Suprapubic skin (tissue), 4 donors: ENCODE results near the gene MXD3. TPM values are rescaled to one million over a fixed set of nuclear protein-coding genes. Genes with fewer than 3 reads are reported as not detected.
"Not testable (repeated sequence)": the region's sequence is repeated elsewhere in the genome, so short reads cannot be mapped to it uniquely, and the experiment has no call there.

Experiments used
- DNase-seq, 2 donors: peaks; one replicate each; pipeline ENCODE4 v3.0.0-alpha.2; 2019; ENCODE audit warnings: low spot score in 2 of 2
- H3K27ac ChIP-seq: fragments of 200-600 bp; sonication (generic); one replicate; pipeline ENCODE4 v1.5.1; 2019
- H3K27me3 ChIP-seq: fragments of 200-600 bp; sonication (generic); one replicate; pipeline ENCODE4 v1.5.1; 2019
- H3K36me3 ChIP-seq: fragments of 200-600 bp; sonication (generic); one replicate; pipeline ENCODE4 v1.5.1; 2019
- H3K4me1 ChIP-seq: fragments of 200-600 bp; sonication (generic); one replicate; pipeline ENCODE4 v1.5.1; 2019
- H3K4me3 ChIP-seq: fragments of 200-600 bp; sonication (generic); one replicate; pipeline ENCODE4 v1.5.1; 2019; ENCODE audit warnings: mild to moderate bottlenecking
- H3K9me3 ChIP-seq: fragments of 200-600 bp; sonication (generic); one replicate; pipeline ENCODE4 v1.5.1; 2019
- EP300 ChIP-seq: sonication (generic); formaldehyde crosslinking; IDR thresholded peaks from one replicate; pipeline ENCODE4 v1.6.1; 2017; ENCODE audit warnings: antibody characterized with exemption
- POLR2A ChIP-seq, 2 donors: fragments of 450-650 bp; IDR thresholded peaks; one replicate each; pipeline ENCODE4 v1.6.1; 2017; ENCODE audit warnings: antibody characterized with exemption in 2 of 2, mild to moderate bottlenecking in 2 of 2, moderate library complexity in 2 of 2
- POLR2AphosphoS5 ChIP-seq, 3 donors: sonication (generic); formaldehyde crosslinking; IDR thresholded peaks; one replicate each; pipeline ENCODE4 v1.6.1; 2017; ENCODE audit warnings: antibody characterized with exemption in 3 of 3
- WGBS: methylation state at CpG from one replicate; pipeline ENCODE4 v1.1.5; 2018; 5-methylcytosine and 5-hydroxymethylcytosine counted together
- total RNA-seq, 4 donors: library from RNA; depleted of rRNA; stranded (reverse); fragments of >200 nt; gene quantifications; one replicate each; pipeline ENCODE4 v1.1.0, GENCODE V29; 2016
- TF ChIP-seq, protein P1 (sequence below), 2 donors: fragments of 200-600 bp in 1 of 2; fragments of 450-650 bp in 1 of 2; sonication (generic) in 1 of 2; IDR thresholded peaks; one replicate each; pipeline ENCODE4 v1.5.1; 2016 to 2019; ENCODE audit warnings: antibody characterized with exemption in 2 of 2, mild to moderate bottlenecking in 1 of 2, moderate library complexity in 1 of 2

The MXD3 gene
- total RNA-seq, 4 donors from 2014 or later = 8.7 to 30.3 (median 11.7) TPM

DNA sequence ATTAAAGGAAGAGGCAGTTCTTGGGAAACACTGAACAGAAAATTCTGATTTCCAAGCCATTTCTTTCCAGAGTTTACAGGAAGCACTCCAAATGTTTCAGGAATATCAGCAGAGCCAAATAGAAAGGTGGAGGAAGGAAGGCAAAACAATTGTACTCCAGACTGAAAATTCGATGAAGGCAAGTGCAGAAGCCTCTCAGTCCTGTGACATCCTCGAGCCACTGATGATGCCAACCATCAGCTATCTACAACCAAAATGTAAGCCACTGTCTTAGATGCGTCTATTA lies 37.6 kb upstream of the MXD3 start:
- Histone ChIP-seq H3K4me1 (peaks cover 32% of the 10 kb centered on the region), H3K27me3 (no peaks in the 10 kb centered on the region), H3K36me3 (peaks cover 14% of the 10 kb centered on the region), H3K4me3 (no peak overlapping the region), H3K9me3 (no peaks in the 10 kb centered on the region), H3K27ac (no peak overlapping the region)
- TF ChIP-seq POLR2A (IDR thresholded peaks at IDR 0.05) (no peak), EP300 (no peak), POLR2AphosphoS5 (IDR thresholded peaks at IDR 0.05) (no peak)
- TF ChIP-seq, protein P1, sequence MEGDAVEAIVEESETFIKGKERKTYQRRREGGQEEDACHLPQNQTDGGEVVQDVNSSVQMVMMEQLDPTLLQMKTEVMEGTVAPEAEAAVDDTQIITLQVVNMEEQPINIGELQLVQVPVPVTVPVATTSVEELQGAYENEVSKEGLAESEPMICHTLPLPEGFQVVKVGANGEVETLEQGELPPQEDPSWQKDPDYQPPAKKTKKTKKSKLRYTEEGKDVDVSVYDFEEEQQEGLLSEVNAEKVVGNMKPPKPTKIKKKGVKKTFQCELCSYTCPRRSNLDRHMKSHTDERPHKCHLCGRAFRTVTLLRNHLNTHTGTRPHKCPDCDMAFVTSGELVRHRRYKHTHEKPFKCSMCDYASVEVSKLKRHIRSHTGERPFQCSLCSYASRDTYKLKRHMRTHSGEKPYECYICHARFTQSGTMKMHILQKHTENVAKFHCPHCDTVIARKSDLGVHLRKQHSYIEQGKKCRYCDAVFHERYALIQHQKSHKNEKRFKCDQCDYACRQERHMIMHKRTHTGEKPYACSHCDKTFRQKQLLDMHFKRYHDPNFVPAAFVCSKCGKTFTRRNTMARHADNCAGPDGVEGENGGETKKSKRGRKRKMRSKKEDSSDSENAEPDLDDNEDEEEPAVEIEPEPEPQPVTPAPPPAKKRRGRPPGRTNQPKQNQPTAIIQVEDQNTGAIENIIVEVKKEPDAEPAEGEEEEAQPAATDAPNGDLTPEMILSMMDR (IDR thresholded peaks at IDR 0.05) = no peak
- WGBS = 64% methylated on average over 3 of the region's 3 CpGs
- no peak for DNase-seq

DNA sequence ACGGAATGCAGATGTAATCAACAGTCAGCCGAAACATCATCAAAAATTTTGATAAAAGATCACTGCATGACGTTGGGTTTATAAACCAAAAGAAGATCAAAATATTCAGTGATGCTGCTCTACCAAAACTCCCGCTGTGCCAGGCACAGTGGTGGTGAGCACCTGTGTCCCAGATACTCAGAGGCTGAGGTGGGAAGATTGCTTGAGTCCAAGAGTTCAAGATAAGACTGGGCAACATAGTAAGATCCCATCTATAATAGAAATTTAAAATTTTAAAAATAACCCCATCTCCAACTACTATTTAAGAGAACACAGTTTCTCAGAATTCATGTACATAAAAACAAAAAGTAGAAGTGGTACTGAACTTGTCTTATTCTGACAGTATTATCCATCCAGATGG lies 36.0 kb upstream of the MXD3 start:
- Histone ChIP-seq H3K4me3 (no peak overlapping the region), H3K27ac (no peak overlapping the region), H3K36me3 (peaks cover 25% of the 10 kb centered on the region), H3K27me3 (no peaks in the 10 kb centered on the region), H3K9me3 (no peaks in the 10 kb centered on the region), H3K4me1 (peaks cover 32% of the 10 kb centered on the region)
- 85% methylated on average over 4 of the region's 4 CpGs for WGBS
- DNase-seq = no peak
- TF ChIP-seq POLR2A (IDR thresholded peaks at IDR 0.05) (no peak), POLR2AphosphoS5 (IDR thresholded peaks at IDR 0.05) (no peak), EP300 (no peak)
- TF ChIP-seq, protein P1 (IDR thresholded peaks at IDR 0.05) = no peak

- no peak for DNase-seq
- H3K9me3 ChIP-seq = no peaks in the 10 kb centered on the region
- peaks cover 28% of the 10 kb centered on the region for H3K4me1 ChIP-seq
- TF ChIP-seq, protein P1 (IDR thresholded peaks at IDR 0.05) = no peak
- TF ChIP-seq EP300 (no peak), POLR2AphosphoS5 (IDR thresholded peaks at IDR 0.05) (no peak), POLR2A (IDR thresholded peaks at IDR 0.05) (no peak)
- H3K36me3 ChIP-seq = peaks cover 31% of the 10 kb centered on the region
- H3K27ac ChIP-seq = no peak overlapping the region
- no peaks in the 10 kb centered on the region for H3K27me3 ChIP-seq
- H3K4me3 ChIP-seq = no peak overlapping the region
- WGBS = 77% methylated on average over 4 of the region's 4 CpGs
These were observed 35.1 kb upstream of the MXD3 start for GRCh38 chr5:177346820-177347219.

GRCh38 chr5:177344891-177345290 lies 33.2 kb upstream of the MXD3 start:
- Histone ChIP-seq H3K36me3 (peaks cover 41% of the 10 kb centered on the region), H3K27me3 (no peaks in the 10 kb centered on the region), H3K4me3 (no peak overlapping the region), H3K27ac (no peak overlapping the region), H3K9me3 (no peaks in the 10 kb centered on the region), H3K4me1 (peaks cover 14% of the 10 kb centered on the region)
- DNase-seq = no peak
- TF ChIP-seq EP300 (no peak), POLR2AphosphoS5 (IDR thresholded peaks at IDR 0.05) (no peak), POLR2A (IDR thresholded peaks at IDR 0.05) (no peak)
- TF ChIP-seq, protein P1 (IDR thresholded peaks at IDR 0.05) = no peak
- WGBS = 94% methylated on average over 6 of the region's 6 CpGs

GRCh38 chr5:177343777-177344176 lies 32.1 kb upstream of the MXD3 start:
- 92% methylated on average over 6 of the region's 6 CpGs for WGBS
- H3K27me3 ChIP-seq = no peaks in the 10 kb centered on the region
- no peaks in the 10 kb centered on the region for H3K9me3 ChIP-seq
- H3K4me1 ChIP-seq = peaks cover 3% of the 10 kb centered on the region
- TF ChIP-seq POLR2A (IDR thresholded peaks at IDR 0.05) = no peak
- no peak for TF ChIP-seq EP300
- peaks cover 44% of the 10 kb centered on the region for H3K36me3 ChIP-seq
- H3K27ac ChIP-seq = no peak overlapping the region
- DNase-seq = no peak
- no peak overlapping the region for H3K4me3 ChIP-seq

DNA sequence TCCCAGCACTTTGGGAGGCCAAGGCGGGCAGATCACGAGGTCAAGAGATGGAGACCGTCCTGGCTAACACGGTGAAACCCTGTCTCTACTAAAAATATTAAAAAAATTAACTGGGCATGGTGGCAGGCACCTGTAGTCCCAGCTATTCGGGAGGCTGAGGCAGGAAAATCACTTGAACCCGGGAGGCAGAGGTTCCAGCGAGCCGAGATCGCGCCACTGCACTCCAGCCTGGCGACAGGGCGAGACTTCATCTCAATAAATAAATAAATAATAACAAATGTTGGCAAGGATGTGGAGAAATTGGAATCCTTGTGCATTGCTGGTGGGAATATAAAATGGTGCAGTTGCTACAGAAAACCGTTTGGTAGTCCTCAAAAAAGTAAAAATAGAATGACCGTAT lies 31.3 kb upstream of the MXD3 start:
- H3K36me3 ChIP-seq = peaks cover 52% of the 10 kb centered on the region
- not testable (repeated sequence) for H3K4me3 ChIP-seq, H3K9me3 ChIP-seq, H3K4me1 ChIP-seq, DNase-seq, H3K27ac ChIP-seq, H3K27me3 ChIP-seq
- WGBS = 89% methylated on average over 14 of the region's 14 CpGs
